GM21529 (cell line): ENCODE measurements around the gene CELA3A.
"Not testable (repeated sequence)": the region's sequence is repeated elsewhere in the genome, so short reads cannot be mapped to it uniquely, and the experiment has no call there.

Source experiments
- ATAC-seq: cut with Tn5 transposase; IDR thresholded peaks from one replicate; pipeline ENCODE4 v1.9.1; 2021; ENCODE audit not compliant: unreplicated experiment

The CELA3A gene

DNA sequence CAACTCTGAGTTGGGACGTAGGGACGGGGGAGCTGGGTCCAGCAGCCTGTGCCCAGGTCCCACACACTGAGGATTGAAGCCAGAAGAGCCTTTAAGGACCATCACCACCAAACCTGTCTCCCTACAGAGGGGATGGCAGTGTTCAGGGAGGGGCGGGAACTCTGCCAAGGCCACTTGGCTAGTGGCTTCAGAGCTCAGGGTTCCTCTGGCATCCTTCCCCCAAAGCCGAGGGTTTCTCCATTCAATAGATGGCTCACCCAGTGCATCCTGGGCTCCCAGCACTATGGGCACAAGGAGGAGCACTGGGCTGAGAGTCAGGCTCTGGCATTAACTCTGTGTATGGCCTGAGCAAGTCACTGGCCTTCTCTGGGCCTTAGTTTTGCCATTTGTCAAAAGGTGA, 20.2 kb upstream of the CELA3A start:
- not testable (repeated sequence) for ATAC-seq

DNA sequence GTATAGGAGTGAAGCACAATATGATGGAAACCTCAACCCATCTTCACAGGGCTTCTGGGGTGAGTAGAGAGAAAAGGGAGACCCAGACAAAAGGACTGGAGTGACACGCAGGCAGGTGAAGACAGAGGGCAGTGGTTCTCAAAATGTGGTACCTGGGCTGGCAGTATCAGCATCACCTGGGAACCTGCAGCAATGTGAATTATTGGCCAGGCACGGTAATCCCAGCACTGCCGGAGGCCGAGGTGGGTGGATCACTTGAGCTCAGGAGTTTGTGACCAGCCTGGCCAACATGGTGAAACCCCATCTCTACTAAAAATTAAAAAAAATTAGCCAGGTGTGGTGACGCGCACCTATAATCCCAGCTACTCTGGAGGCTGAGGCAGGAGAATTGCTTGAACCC, 19.3 kb upstream of the CELA3A start:
- ATAC-seq = not testable (repeated sequence)

DNA sequence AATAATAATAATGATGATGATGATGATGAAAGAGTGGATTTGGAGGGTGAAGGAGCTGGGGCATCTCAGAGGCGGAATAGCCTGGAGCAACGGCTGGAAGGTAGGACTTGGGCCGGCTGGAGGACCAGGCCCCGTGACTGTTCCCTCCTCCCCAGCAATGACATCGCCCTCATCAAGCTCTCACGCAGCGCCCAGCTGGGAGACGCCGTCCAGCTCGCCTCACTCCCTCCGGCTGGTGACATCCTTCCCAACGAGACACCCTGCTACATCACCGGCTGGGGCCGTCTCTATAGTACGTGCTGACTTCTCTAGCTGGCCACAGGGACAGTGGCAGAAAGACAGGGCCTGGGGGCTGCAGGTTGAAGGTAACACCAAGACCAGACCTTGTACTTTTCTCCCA, 17.9 kb upstream of the CELA3A start:
- not testable (repeated sequence) for ATAC-seq

DNA sequence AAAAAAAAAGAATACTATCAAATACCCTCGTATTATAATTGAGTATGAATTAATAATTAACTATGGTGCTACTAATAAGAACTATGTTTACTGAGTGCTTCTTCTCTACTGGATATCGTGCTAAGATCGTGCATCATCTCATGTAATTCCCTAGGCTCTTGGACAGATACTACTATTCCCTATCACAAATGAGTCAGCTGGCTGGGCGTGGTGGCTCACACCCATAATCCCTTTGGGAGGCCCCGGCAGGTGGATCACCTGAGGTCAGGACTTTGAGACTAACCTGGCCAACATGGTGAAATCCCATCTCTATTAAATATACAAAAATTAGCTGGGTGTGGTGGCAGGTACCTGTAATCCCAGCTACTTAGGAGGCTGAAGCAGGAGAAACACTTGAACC, 15.6 kb upstream of the CELA3A start:
- not testable (repeated sequence) for ATAC-seq

DNA sequence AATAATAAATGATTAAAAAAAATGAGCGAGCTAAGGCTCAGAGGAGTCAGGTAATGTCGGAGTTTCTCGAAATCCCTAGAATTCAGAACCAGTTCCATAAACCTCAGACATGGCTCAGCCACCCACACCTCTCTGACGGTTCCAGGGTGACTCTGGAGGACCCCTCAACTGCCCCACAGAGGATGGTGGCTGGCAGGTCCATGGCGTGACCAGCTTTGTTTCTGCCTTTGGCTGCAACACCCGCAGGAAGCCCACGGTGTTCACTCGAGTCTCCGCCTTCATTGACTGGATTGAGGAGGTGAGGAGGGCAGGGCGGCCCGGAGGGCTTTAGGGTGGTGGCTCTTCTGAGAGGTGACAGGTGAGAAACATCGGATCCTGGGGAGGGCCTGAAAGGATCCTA, 15.1 kb upstream of the CELA3A start:
- not testable (repeated sequence) for ATAC-seq

DNA sequence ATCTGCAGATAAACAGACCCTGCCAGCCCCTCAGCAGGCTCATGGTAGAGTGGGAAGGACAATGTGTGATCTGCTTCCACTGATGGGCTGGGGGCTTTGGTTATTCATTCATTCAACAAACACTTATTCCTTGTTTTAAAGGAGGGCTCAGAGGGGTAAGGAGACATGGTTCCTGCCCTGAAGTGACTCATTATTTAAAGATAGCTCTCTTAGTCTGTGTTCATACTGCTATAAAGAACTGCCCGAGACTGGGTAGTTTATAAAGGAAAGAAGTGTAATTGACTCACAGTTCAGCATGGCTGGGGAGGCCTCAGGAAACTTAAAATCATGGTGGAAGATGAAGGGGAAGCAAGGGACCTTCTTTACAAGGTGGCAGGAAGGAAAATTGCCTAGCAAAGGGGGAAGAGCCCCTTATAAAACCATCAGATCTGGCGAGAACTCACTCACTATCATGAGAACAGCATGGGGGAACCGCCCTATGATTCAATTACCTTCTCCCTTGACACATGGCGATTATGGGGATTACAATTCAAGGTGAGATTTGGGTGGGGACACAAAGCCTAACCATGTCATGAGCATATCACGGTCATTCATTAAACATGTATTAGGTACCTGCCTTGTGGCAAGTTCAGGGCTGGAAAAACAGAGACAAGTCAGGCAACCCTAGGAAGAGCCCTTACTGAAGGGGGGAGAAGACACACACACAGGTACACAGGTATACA, 11.6 kb upstream of the CELA3A start:
- not testable (repeated sequence) for ATAC-seq

DNA sequence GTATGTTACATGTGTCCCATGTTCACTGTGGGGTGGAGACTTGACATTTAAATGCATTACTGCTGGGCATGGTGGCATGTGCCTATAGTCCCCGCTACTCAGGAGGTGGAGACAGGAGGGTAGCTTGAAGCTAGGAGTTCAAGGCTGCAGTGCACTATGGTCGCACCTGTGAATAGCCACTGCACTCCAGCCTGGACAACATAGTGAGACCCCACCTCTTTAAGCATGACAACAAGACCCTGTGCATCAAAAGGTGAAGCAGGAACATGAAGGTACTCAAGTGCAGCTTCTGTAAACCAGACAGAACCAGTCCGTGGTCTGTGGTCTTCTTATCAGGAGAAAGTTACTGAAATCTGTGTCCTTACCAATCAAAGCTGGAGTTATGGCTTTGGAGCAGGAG, 9.3 kb upstream of the CELA3A start:
- not testable (repeated sequence) for ATAC-seq

DNA sequence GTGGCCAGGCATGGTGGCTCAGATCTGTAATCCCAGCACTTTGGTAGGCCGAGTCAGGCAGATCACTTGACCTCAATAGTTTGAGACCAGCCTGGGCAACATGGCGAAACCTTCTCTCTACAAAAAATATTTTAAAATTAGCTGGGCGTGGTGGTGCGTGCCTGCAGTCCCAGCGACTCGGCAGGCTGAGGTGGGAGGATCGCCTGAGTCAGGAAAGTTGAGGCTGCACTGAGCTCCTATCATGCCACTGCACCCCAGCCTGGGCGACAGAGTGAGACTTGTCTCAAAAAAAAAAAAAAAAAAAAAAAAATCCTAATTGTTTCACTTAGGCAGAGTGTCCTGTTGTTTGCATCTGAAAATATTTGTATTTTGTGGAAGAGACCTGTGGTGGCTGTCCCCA, 6.7 kb upstream of the CELA3A start:
- not testable (repeated sequence) for ATAC-seq

DNA sequence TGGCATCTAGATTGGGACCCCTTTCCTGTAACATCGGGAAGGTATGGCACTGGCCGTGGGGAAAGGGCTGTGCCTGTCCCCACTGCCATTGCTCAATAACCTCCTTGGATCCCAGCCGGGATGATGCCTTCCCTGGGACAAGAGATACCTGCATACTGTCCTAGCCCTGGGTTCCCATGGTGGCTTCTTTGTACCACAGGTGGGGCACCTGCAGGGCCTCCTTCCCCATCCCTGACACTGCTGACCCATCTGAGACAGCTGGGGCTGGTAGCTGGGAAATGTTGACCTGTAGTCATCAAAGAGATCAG, 4.8 kb upstream of the CELA3A start:
- ATAC-seq = not testable (repeated sequence)

DNA sequence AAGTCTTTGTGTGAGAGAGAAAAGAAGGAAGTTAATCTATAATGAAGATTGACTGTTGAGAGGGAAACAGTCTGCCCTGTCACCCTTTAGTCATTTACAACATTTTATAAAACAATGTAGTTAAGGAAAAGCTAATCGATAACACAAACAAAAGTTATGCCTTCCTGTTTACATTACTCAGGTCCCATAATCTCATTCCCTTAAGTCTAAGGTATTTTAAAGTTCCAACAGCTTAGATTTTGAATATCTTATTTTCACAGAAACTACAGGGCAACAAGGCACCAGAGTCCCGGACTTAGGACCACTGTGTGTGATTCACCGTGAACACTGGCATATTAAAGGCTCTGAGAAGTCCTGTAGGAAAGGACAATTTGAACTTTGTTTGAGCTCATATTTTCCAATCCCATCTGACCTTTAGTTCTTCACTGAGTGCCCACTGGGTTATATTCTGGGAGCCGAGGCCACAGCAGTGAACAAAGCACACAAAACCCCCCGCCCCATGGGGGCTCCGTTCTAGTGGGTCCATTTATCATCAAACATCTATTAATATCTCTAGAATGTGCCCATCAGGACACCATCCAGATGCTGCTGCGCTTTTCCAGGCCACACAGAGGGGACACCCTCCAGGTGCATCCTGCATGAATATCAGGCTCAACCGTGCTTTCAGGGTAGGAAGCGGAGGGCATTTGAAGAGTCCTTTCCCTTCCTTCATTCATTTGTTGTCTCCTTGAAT, 3.4 kb upstream of the CELA3A start:
- ATAC-seq = not testable (repeated sequence)

DNA sequence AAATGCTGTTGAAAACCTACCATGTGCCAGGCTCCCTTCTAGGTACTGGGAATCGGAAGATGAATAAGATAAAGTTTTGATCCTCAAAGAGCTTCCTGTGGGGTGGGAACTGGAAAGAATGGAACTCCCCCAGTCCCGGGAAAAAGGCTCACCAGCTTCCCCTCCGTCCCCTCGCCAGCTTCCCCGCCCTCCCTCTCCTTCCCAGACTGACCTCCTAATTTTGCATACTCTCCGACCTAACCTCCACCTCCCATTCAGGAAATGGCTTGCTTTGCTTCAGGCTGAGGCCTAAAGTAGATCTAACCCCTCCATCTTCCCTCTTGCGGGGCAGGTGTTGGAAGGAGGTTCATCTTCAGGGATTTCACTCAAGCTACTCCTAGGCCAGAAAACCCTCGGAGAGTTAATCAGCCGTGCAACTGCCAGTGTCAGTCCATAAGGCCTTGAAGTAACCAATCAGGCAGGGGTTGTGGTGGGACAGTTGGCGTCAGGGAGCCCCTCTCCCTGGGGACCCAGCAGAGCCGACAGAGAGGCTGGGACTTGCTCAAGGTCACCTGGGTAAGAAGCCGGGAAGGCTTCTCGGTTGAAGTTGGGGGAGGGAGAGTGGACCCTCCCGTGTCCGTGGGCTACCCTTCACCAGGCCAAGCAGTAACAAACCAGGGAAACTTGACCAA, 2.7 kb upstream of the CELA3A start:
- ATAC-seq = not testable (repeated sequence)

DNA sequence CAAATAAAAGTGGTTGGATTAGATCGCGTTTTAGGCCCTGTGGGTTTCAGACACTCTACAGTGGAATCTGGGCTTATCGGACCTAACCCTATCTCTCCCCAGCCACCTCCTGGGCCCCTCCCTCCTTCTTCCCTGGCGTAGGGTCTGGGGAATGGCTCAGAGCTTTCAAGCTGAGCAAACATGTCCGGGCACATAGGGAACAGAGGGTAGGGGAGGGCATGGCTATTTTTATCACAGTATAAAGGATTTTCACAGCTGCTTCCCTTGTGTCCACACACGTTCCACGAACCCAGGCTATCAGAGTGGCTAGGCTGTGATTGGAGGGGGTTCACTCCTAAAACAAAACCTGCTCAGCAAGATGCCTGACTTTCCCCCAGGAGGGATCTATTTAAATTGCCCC, 1.8 kb upstream of the CELA3A start:
- not testable (repeated sequence) for ATAC-seq

DNA sequence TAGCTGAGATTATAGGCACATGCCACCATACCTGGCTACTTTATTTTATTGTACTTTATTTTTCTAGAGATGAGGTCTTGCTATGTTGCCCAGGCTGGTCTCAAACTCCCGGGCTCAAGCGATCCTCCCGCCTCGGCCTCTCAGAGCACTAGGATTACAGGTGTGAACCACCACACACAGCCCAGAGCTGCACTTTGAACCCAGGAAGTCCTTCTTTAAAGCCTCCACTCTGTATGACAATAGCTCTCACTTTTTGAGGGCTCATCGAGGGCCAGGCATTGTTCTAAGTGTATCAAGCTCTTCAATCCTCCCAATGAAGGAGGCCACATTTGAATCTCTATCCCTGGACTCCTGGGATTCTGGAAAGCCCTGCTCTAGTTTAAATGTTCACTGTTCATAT, 1.0 kb downstream of the CELA3A start:
- not testable (repeated sequence) for ATAC-seq

DNA sequence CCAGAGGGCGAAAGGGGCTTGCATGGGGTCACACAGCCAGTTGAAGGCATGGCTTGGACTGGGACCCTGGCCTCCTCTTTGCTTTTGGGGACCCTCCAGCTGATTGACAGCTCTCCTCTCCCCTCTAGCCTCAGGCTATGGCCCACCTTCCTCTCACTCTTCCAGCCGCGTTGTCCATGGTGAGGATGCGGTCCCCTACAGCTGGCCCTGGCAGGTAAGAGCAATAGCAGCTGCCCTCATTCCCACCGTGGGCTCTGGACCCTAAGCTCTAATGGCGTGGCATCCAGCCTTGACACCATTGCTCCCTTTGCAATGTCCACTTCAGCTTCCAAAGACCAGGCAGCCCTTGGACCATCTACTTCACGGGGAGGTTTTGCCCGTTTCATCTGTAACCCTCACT, 1.4 kb downstream of the CELA3A start:
- ATAC-seq = not testable (repeated sequence)

DNA sequence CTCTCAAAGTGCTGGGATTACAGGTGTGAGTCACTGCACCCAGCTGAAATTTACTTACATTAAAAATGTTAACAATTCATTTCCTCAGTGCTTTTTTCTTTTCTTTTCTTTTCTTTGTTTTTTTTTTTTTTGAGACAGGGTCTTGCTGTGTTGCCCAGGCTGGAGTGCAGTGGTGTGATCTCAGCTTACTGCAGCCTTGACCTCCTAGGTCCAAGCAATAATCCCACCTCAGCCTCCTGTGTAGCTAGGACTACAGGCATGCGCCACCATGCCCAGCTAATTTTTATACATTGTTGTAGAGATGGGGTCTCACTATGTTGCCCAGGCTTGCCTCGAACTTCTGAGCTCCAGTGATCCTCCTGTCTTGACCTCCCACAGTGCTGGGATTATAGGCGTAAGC, 2.5 kb downstream of the CELA3A start:
- ATAC-seq = not testable (repeated sequence)

DNA sequence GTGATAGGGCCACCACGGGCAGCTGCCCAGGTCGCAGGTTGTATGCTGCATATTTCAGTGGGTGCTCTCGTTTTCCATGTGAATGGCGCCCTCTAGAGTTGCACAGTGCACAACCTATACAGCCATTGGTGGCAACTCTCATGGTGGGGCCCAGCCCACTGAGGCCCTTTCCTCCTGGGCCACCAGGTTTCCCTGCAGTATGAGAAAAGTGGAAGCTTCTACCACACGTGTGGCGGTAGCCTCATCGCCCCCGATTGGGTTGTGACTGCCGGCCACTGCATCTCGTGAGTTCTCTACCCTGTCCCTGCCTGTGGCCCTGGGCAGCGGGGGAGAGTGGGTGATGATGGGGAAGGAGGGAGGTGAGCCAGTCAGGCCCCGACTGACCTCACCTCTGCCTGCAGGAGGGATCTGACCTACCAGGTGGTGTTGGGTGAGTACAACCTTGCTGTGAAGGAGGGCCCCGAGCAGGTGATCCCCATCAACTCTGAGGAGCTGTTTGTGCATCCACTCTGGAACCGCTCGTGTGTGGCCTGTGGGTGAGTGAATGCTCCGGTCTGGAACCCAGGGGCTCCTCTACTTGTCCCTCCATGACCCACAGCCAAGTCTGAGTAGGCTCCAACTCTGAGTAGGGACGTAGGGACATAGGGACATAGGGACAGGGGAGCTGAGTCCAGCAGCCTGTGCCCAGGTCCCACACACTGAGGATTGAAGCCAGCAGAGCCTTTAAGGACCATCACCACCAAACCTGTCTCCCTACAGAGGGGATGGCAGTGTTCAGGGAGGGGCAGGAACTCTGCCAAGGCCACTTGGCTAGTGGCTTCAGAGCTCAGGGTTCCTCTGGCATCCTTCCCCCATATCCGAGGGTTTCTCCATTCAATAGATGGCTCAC, 4.0 kb downstream of the CELA3A start:
- not testable (repeated sequence) for ATAC-seq

DNA sequence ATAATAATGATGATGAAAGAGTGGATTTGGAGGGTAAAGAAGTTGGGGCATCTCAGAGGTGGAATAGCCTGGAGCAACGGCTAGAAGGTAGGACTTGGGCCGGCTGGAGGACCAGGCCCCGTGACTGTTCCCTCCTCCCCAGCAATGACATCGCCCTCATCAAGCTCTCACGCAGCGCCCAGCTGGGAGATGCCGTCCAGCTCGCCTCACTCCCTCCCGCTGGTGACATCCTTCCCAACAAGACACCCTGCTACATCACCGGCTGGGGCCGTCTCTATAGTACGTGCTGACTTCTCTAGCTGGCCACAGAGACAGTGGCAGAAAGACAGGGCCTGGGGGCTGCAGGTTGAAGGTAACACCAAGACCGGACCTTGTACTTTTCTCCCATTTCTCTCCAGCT, 5.3 kb downstream of the CELA3A start:
- ATAC-seq = not testable (repeated sequence)

DNA sequence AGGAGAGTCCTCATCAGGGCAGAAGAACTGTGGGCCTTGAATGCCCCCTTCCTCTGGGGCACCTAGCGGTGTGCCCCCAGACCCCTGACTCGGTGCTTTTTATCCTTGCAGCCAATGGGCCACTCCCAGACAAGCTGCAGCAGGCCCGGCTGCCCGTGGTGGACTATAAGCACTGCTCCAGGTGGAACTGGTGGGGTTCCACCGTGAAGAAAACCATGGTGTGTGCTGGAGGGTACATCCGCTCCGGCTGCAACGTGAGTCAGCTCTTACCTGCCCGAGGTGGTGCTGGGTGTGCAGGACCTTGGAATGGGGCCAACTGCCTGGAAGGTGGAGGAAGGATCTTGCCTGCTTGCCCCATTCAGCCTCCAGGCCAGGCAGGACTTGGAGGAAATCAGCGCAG, 5.8 kb downstream of the CELA3A start:
- not testable (repeated sequence) for ATAC-seq

DNA sequence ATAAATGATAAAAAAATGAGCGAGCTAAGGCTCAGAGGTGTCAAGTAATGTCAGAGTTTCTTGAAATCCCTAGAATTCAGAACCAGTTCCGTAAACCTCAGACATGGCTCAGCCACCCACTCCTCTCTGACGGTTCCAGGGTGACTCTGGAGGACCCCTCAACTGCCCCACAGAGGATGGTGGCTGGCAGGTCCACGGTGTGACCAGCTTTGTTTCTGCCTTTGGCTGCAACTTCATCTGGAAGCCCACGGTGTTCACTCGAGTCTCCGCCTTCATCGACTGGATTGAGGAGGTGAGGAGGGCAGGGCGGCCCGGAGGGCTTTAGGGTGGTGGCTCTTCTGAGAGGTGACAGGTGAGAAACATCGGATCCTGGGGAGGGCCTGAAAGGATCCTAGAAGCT, 8.1 kb downstream of the CELA3A start:
- not testable (repeated sequence) for ATAC-seq

DNA sequence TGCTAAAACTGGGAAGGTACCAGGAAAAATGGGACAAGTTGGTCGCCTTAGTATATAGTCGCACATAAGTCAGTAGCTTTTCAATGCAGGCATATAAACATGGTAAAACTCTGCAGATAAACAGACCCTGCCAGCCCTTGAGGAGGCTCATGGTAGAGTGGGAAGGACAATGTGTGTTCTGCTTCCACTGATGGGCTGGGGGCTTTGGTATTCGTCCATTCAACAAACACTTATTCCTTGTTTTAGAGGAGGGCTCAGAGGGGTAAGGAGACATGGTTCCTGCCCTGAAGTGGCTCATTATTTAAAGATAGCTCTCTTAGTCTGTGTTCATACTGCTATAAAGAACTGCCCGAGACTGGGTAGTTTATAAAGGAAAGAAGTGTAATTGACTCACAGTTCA, 11.3 kb downstream of the CELA3A start:
- ATAC-seq = not testable (repeated sequence)
